ENCODE results near the gene URGCP.

- TF ChIP-seq CTCF (IDR thresholded peaks at IDR 0.05): no peak
- TF ChIP-seq EP300 (IDR thresholded peaks at IDR 0.05; ENCODE audit: borderline replicate concordance in 1 of 2, low read depth in 1 of 2, low read length in 1 of 2): no peak
- TF ChIP-seq RAD21 (IDR thresholded peaks at IDR 0.05; ENCODE audit: low read length): no peak
- TF ChIP-seq USF2 (IDR thresholded peaks at IDR 0.05; ENCODE audit: borderline replicate concordance, low read depth, low read length): no peak
- no peak for TF ChIP-seq YY1 (IDR thresholded peaks at IDR 0.05; ENCODE audit: low read depth)
- TF ChIP-seq JUND (IDR thresholded peaks at IDR 0.05): no peak
- TF ChIP-seq RCOR1 (IDR thresholded peaks at IDR 0.05; ENCODE audit: low read length): no peak
- TF ChIP-seq RXRA (IDR thresholded peaks at IDR 0.05; ENCODE audit: borderline replicate concordance, low read depth): no peak
These were observed 32.6 kb upstream of the URGCP start for GRCh38 chr7:43938892-43939482.

All from SK-N-SH (cell line).